K562 (cell line): Measurements from ENCODE around the gene SLC25A18. TPM values are rescaled to one million over a fixed set of nuclear protein-coding genes. Genes with fewer than 3 reads are reported as not detected.

Experiments
- ETV5 ChIP-seq: sonication (generic); formaldehyde crosslinking; IDR thresholded peaks from 2 replicates; pipeline ENCODE4 v1.4.0; 2020; ENCODE audit warnings: low read depth, mild to moderate bottlenecking, missing genetic modification reagents
- GATAD2A ChIP-seq: fragments of 450-650 bp; IDR thresholded peaks from 2 replicates; pipeline ENCODE4 v1.6.1; 2017
- STAG1 ChIP-seq: sonication (generic); formaldehyde crosslinking; IDR thresholded peaks from 2 replicates; pipeline ENCODE4 v1.5.0; 2020; ENCODE audit warnings: missing genetic modification reagents, borderline replicate concordance
- ZFPM2 ChIP-seq: fragments of 250-450 bp; sonication (Bioruptor Pico); IDR thresholded peaks from 2 replicates; pipeline ENCODE4 v1.5.1; 2022; ENCODE audit warnings: mild to moderate bottlenecking
- ZNF134 ChIP-seq: fragments of 250-450 bp; sonication (Bioruptor Pico); conservative IDR thresholded peaks from 2 replicates; pipeline ENCODE4 v1.4.0; 2020
- polyA plus RNA-seq, 8 experiments: library from polyadenylated mRNA; depleted of rRNA in 4 of 8; stranded (reverse) in 5 of 8; unstranded in 3 of 8; fragments of >200 nt; fragmentation: Nextera tagmentation in 2 of 8; fragmentation: Illumina TruSeq in 1 of 8; extraction: Ambion mirVana in 2 of 8; extraction: Trizol in 1 of 8; gene quantifications; 2 replicates each; pipeline versions ENCODE4 v1.2.1 to v1.2.3, GENCODE V29; 2011 to 2014; ENCODE audit warnings: inconsistent platforms in 1 of 8, missing spikeins in 1 of 8
- total RNA-seq, 7 experiments: library from RNA; depleted of rRNA in 6 of 7; stranded (reverse); fragments of >200 nt in 6 of 7; fragmentation: Illumina TruSeq in 2 of 7; extraction: Trizol in 2 of 7; gene quantifications; 2 replicates each; pipeline versions ENCODE4 v1.2.1 to v1.2.3, GENCODE V29; 2011 to 2021; ENCODE audit warnings: low replicate concordance in 1 of 7
- TF ChIP-seq, protein P1 (sequence below): fragments of 150-350 bp; IDR thresholded peaks from 2 replicates; pipeline ENCODE4 v1.6.1; 2014; ENCODE audit warnings: low read depth, mild to moderate bottlenecking, low read length, borderline replicate concordance
- TF ChIP-seq, protein P2 (sequence below): sonication (generic); formaldehyde crosslinking; IDR thresholded peaks from 2 replicates; pipeline ENCODE4 v1.8.0; 2022; ENCODE audit warnings: mild to moderate bottlenecking, missing genetic modification reagents
- TF ChIP-seq, protein P3 (sequence below): IDR thresholded peaks from 2 replicates; pipeline ENCODE4 v1.6.1; 2012; ENCODE audit warnings: low read depth, low read length, improper control_type of control experiment, borderline replicate concordance
- TF ChIP-seq, protein P4 (sequence below): fragments of 450-650 bp; formaldehyde crosslinking; IDR thresholded peaks from 2 replicates; pipeline ENCODE4 v1.4.0; 2020; ENCODE audit warnings: mild to moderate bottlenecking, moderate library complexity

Gene SLC25A18
- total and polyA plus RNA-seq, 9 of the 15 experiments (the other 6 are each of a cell fraction or from before 2014, with no cell fraction given) = 0.04 TPM; not detected in 8

DNA sequence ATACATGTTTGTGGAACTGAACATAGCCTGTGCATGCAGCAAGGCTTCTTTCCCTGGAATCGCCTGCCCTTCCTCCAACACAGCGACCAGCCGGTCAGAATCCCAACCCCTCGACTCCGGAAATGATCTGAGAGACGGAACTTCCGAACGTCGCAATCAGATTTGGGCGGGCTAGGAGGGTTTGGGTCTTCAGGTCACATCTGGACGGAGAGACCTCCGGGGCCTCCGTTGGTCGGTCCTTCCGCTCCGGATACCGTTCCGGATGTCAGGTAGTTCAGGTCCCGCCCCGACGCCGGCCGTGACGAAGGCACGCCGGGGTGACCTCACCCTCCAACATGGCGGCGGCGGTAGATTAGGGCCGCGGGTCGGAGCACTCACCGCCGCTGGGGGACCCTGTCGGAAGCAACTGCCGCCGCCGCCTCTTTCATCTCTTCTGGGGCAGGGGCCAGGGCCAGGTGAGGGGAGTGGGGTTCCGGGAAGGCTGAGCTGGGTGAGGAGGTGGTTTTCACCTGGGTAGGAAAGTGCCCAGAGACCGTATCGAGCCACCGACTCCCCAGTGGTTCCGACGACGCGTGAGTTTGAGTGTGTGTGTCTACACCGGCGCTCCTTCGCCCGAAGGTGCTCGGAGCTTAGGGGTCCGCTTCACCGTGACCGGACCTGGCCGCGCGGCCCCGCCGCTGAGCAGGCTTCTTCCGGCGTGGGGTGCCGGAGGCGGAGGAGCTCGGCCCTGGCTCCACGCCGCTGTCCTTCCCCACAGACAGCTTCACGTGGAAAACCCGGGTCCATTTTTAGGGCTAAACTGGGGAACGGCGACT lies 75.3 kb downstream of the SLC25A18 start, which contains the start of gene BCL2L13 (continued):
- TF ChIP-seq, protein P1, sequence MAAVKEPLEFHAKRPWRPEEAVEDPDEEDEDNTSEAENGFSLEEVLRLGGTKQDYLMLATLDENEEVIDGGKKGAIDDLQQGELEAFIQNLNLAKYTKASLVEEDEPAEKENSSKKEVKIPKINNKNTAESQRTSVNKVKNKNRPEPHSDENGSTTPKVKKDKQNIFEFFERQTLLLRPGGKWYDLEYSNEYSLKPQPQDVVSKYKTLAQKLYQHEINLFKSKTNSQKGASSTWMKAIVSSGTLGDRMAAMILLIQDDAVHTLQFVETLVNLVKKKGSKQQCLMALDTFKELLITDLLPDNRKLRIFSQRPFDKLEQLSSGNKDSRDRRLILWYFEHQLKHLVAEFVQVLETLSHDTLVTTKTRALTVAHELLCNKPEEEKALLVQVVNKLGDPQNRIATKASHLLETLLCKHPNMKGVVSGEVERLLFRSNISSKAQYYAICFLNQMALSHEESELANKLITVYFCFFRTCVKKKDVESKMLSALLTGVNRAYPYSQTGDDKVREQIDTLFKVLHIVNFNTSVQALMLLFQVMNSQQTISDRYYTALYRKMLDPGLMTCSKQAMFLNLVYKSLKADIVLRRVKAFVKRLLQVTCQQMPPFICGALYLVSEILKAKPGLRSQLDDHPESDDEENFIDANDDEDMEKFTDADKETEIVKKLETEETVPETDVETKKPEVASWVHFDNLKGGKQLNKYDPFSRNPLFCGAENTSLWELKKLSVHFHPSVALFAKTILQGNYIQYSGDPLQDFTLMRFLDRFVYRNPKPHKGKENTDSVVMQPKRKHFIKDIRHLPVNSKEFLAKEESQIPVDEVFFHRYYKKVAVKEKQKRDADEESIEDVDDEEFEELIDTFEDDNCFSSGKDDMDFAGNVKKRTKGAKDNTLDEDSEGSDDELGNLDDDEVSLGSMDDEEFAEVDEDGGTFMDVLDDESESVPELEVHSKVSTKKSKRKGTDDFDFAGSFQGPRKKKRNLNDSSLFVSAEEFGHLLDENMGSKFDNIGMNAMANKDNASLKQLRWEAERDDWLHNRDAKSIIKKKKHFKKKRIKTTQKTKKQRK = no peak
- TF ChIP-seq, protein P2, sequence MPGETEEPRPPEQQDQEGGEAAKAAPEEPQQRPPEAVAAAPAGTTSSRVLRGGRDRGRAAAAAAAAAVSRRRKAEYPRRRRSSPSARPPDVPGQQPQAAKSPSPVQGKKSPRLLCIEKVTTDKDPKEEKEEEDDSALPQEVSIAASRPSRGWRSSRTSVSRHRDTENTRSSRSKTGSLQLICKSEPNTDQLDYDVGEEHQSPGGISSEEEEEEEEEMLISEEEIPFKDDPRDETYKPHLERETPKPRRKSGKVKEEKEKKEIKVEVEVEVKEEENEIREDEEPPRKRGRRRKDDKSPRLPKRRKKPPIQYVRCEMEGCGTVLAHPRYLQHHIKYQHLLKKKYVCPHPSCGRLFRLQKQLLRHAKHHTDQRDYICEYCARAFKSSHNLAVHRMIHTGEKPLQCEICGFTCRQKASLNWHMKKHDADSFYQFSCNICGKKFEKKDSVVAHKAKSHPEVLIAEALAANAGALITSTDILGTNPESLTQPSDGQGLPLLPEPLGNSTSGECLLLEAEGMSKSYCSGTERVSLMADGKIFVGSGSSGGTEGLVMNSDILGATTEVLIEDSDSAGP (CRISPR knock-in tag) = no peak
- TF ChIP-seq, protein P3, sequence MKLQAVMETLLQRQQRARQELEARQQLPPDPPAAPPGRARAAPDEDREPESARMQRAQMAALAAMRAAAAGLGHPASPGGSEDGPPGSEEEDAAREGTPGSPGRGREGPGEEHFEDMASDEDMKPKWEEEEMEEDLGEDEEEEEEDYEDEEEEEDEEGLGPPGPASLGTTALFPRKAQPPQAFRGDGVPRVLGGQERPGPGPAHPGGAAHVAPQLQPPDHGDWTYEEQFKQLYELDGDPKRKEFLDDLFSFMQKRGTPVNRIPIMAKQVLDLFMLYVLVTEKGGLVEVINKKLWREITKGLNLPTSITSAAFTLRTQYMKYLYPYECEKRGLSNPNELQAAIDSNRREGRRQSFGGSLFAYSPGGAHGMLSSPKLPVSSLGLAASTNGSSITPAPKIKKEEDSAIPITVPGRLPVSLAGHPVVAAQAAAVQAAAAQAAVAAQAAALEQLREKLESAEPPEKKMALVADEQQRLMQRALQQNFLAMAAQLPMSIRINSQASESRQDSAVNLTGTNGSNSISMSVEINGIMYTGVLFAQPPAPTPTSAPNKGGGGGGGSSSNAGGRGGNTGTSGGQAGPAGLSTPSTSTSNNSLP = no peak; the same call in 1 of the 2 replicates
- TF ChIP-seq ZNF134 (CRISPR knock-in tag) (no peak), STAG1 (CRISPR knock-in tag) (peak; percentile 47; the same call in 1 of the 2 replicates), ETV5 (peak; percentile 99), GATAD2A (peak; percentile 17; the same call in 1 of the 2 replicates), ZFPM2 (CRISPR knock-in tag) (peak; percentile 77; the same call in 1 of the 2 replicates)
- TF ChIP-seq, protein P4, sequence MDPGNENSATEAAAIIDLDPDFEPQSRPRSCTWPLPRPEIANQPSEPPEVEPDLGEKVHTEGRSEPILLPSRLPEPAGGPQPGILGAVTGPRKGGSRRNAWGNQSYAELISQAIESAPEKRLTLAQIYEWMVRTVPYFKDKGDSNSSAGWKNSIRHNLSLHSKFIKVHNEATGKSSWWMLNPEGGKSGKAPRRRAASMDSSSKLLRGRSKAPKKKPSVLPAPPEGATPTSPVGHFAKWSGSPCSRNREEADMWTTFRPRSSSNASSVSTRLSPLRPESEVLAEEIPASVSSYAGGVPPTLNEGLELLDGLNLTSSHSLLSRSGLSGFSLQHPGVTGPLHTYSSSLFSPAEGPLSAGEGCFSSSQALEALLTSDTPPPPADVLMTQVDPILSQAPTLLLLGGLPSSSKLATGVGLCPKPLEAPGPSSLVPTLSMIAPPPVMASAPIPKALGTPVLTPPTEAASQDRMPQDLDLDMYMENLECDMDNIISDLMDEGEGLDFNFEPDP (CRISPR knock-in tag) = no peak; the same call in 1 of the 2 replicates
